IPS-20b (cell line): Measurements from ENCODE around the gene MED12L.
A peak's percentile ranks its signal among the peaks of the same experiment; 100 is the strongest.

Experiments used
- H3K27ac ChIP-seq: one replicate; pipeline ENCODE4 v1.5.1; 2013; ENCODE audit warnings: low read length
- H3K27me3 ChIP-seq: 2 replicates; pipeline ENCODE4 v1.6.1; 2013; ENCODE audit warnings: mild to moderate bottlenecking, low read length, inconsistent platforms; ENCODE audit not compliant: insufficient read depth
- H3K36me3 ChIP-seq: 2 replicates; pipeline ENCODE4 v1.6.1; 2013; ENCODE audit warnings: low read depth, mild to moderate bottlenecking, inconsistent platforms, low read length, moderate library complexity; ENCODE audit not compliant: insufficient read depth
- H3K4me1 ChIP-seq: 2 replicates; pipeline ENCODE4 v1.6.1; 2013; ENCODE audit warnings: mild to moderate bottlenecking, control low read depth, inconsistent platforms, low read length, moderate library complexity; ENCODE audit not compliant: insufficient read depth
- H3K4me3 ChIP-seq: 2 replicates; pipeline ENCODE4 v1.5.1; 2013; ENCODE audit warnings: mild to moderate bottlenecking, low read length, inconsistent platforms
- H3K9ac ChIP-seq: 2 replicates; pipeline ENCODE4 v1.6.1; 2013; ENCODE audit warnings: low read depth, mild to moderate bottlenecking, inconsistent platforms, low read length, moderate library complexity
- H3K9me3 ChIP-seq: 2 replicates; pipeline ENCODE4 v1.6.1; 2013; ENCODE audit warnings: mild to moderate bottlenecking, low read depth, low read length, inconsistent platforms; ENCODE audit not compliant: insufficient read depth

MED12L gene

DNA sequence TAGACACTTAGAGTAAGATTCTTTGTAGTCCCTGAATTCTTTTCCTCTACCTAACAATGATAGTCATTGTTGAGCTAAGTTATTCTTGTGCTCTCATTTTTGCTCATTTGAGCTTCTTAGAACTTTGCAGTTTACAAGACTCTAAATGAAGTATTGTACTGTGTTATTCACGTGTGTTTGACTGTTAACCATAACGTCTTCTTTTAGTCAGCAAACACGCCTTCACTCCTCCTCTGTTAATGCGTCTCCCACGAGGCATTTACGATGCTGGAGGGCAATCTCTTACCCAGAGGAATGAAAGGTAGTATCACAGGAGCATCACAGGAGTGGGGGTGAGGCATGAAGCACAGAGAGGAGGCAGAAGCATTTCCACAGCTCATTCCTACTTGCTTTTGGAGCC lies 207.7 kb downstream of the MED12L start:
- Histone ChIP-seq H3K9ac (no peak overlapping the region), H3K27me3 (no peaks in the 10 kb centered on the region), H3K27ac (no peak overlapping the region), H3K4me3 (no peak overlapping the region), H3K4me1 (peaks cover 3% of the 10 kb centered on the region; the same call in 1 of the 2 replicates), H3K9me3 (no peaks in the 10 kb centered on the region), H3K36me3 (no peaks in the 10 kb centered on the region)

GRCh38 chr3:151296226-151296625 lies 210.8 kb downstream of the MED12L start:
- Histone ChIP-seq H3K27me3 (no peaks in the 10 kb centered on the region), H3K36me3 (no peaks in the 10 kb centered on the region), H3K27ac (no peak overlapping the region), H3K9me3 (no peaks in the 10 kb centered on the region), H3K4me3 (no peak overlapping the region), H3K9ac (no peak overlapping the region), H3K4me1 (peaks cover 3% of the 10 kb centered on the region; the same call in 1 of the 2 replicates)

DNA sequence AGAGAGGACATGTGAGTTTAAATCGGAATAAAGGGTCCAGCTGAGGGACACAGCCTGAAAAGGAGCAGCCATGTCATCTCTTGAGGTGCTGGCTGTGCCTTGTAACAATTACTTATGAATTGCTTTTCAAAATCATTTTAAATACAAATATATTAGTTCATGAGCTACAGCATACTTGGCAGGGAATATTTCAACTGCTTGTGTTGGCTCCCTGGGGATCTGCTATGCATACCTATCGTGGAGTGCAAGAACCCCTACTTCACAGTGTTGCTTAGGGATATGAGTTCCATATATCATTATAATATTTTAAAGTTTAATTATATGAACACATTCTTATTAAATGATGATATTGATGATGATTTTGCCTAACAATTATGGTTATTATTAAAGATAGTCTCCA lies 212.0 kb downstream of the MED12L start:
- Histone ChIP-seq H3K4me1 (peaks cover 3% of the 10 kb centered on the region; the same call in 1 of the 2 replicates), H3K4me3 (no peak overlapping the region), H3K36me3 (no peaks in the 10 kb centered on the region), H3K9me3 (no peaks in the 10 kb centered on the region), H3K27ac (no peak overlapping the region), H3K9ac (no peak overlapping the region), H3K27me3 (no peaks in the 10 kb centered on the region)

DNA sequence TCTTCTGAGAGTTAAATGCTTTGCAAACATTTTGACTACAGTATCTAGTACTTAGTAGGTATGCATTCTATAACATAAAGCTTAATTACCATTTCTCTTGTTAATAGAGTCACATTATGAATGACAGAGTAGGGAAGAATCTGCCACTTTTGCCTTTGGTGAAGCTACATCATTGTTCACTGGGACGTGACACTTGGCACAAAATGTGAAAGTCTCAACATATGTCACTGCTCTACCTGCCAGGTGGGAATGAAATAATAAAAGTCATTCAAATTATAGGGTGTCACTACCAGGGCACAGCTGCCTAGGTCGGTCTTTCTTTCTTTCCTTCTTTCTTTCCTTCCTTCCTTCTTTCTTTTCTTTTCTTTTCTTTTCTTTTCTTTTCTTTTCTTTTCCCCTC lies 213.5 kb downstream of the MED12L start:
- Histone ChIP-seq H3K36me3 (no peaks in the 10 kb centered on the region), H3K9me3 (no peaks in the 10 kb centered on the region), H3K27me3 (no peaks in the 10 kb centered on the region), H3K27ac (no peak overlapping the region), H3K9ac (no peak overlapping the region), H3K4me3 (no peak overlapping the region), H3K4me1 (peaks cover 3% of the 10 kb centered on the region; the same call in 1 of the 2 replicates)

- Histone ChIP-seq H3K27me3 (no peaks in the 10 kb centered on the region), H3K4me3 (no peak overlapping the region), H3K27ac (no peak overlapping the region), H3K9ac (no peak overlapping the region), H3K9me3 (no peaks in the 10 kb centered on the region), H3K4me1 (peaks cover 14% of the 10 kb centered on the region; the same call in 1 of the 2 replicates), H3K36me3 (no peaks in the 10 kb centered on the region)
Measured at GRCh38 chr3:151300539-151300938, 215.1 kb downstream of the MED12L start.

DNA sequence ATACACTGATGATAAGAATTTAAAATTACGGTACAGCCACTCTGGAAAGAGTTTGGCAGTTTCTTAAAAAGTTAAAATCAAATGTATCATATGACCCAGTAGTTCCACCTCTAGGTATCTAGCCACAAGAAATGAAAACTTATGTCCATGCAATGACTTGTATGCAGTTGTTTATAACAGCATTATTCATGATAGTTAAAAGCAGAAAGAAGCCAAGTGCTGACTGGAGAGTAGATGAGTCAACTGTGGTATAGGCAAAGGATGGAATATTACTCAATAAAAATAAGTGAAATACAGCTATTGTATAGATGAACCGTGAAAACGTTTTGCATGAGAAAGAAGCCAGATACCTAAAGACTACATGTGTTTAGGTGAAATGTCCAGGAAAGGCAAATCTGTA lies 216.3 kb downstream of the MED12L start:
- H3K4me1 ChIP-seq, result peaks cover 27% of the 10 kb centered on the region
- no peaks in the 10 kb centered on the region for H3K36me3 ChIP-seq
- no peaks in the 10 kb centered on the region for H3K27me3 ChIP-seq
- H3K9ac ChIP-seq, result no peak overlapping the region
- no peak overlapping the region for H3K27ac ChIP-seq
- H3K9me3 ChIP-seq, result no peaks in the 10 kb centered on the region
- H3K4me3 ChIP-seq, result no peak overlapping the region

DNA sequence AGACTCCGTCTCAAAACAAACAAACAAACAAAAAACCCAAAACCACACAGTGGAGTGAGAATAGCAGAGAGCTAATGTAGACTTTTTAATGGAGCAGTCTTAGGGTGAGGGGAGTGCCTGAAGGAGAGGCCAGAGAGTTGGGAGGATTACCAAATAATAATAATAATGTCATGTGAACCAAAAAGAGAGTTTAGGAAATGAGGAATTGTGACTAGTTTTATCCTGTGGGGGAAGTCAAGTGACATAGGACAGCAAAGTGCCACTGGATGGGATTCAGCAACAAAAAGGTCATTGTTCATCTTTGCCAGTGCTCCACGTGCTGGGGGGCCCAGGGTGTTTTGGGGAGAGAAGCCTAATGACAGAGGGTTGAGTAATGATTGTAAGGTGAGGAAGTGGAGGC lies 218.3 kb downstream of the MED12L start:
- H3K27me3 ChIP-seq, result no peaks in the 10 kb centered on the region
- H3K4me3 ChIP-seq, result no peak overlapping the region
- no peak overlapping the region for H3K27ac ChIP-seq
- no peaks in the 10 kb centered on the region for H3K36me3 ChIP-seq
- no peak overlapping the region for H3K9ac ChIP-seq
- peaks cover 34% of the 10 kb centered on the region for H3K4me1 ChIP-seq
- no peaks in the 10 kb centered on the region for H3K9me3 ChIP-seq

DNA sequence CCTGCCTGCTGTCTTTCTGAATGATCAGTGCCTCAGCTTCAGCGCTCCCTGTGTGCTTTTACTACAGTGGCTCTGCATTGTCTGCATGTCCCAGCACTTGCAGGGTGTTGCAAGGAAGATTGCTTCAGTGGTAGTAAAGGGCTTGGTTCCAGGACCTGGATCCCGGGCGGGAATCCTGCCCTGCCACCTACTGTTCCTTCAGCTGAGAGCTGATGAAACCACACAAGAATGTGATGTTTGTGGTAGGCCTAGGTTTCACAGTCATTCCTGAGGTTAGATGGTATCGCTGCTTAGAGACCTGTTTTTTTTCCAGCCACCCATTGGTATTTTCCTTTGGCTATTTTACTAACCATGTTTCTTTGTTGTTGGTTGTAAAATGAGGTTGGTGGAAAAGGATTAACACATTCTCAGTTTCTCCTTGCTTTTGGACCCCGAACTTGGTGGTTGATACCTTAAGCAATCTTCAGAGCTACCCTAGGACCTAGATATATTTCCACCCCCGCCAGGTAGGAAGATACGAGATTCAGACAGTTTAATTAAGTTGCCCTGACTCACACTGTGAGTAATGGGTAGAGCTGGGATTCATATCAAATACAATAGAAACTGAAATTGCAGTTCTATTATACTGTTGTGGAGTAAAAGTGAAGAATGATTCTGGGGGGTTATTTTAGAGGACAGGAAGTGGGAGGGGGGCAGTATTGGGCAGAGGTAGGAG lies 219.8 kb downstream of the MED12L start:
- Histone ChIP-seq H3K27ac (no peak overlapping the region), H3K9ac (peak overlapping the region; percentile 42; the same call in 1 of the 2 replicates), H3K4me3 (0 out of 2 replicates have a peak overlapping the region, but pooled peaks have one; percentile 16)

DNA sequence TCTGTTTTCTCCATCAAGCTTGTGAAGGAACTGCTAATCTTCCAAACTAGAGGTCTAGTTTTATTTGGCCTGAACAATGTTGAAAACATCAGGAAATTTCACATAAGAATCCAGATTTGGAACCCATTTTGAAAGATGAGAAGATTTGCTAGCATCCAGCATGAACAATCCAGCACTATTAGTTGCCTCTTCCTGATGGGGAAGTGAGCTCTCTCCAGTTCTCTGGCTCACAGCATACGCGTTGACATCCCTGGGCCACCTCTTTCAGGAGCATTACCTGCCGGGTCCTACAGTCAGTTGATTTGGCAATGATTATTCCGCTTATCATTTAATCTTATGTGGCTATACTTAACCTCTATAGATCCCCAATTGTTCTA lies 220.3 kb downstream of the MED12L start:
- Histone ChIP-seq H3K4me3 (no peak overlapping the region), H3K27ac (no peak overlapping the region), H3K9me3 (no peaks in the 10 kb centered on the region), H3K9ac (no peak overlapping the region), H3K36me3 (no peaks in the 10 kb centered on the region), H3K27me3 (no peaks in the 10 kb centered on the region), H3K4me1 (peaks cover 34% of the 10 kb centered on the region)

More for the DNA sequence above, 219.8 kb downstream of the MED12L start:
- Histone ChIP-seq H3K9me3 (no peaks in the 10 kb centered on the region), H3K27me3 (no peaks in the 10 kb centered on the region), H3K4me1 (peaks cover 34% of the 10 kb centered on the region), H3K36me3 (no peaks in the 10 kb centered on the region)

DNA sequence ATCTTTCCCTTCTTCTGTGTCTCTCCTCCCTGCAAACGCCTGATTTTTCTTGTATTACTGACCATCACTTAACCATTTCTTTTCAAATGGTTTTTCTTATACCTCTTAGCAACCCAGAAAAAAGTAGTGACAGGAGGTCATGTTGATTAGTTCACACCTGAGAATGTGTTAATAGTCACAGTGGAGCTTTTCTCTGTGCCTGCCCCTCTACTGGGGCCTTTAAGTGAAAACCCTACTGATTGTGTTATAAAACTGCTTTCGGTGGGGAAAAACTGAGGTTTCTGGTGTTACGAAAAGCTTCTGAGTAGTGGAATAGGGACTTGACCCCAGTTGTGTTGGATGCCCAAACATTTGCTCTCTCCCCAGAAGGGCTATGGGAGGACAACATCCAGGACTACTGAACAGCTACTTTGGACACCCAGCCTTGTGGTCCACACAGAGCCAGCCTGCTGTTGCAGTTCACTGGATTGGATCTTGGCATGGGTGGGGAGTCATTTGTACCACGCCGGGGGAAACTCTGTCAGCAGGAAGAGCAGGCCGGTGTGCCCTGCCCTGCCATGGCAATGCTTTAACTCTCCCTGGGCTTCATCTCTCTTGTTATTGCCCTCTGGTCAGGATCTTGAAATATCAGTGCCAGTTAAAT lies 220.8 kb downstream of the MED12L start:
- H3K4me1 ChIP-seq, result peaks cover 34% of the 10 kb centered on the region
- no peak overlapping the region for H3K27ac ChIP-seq
- H3K9ac ChIP-seq, result no peak overlapping the region

DNA sequence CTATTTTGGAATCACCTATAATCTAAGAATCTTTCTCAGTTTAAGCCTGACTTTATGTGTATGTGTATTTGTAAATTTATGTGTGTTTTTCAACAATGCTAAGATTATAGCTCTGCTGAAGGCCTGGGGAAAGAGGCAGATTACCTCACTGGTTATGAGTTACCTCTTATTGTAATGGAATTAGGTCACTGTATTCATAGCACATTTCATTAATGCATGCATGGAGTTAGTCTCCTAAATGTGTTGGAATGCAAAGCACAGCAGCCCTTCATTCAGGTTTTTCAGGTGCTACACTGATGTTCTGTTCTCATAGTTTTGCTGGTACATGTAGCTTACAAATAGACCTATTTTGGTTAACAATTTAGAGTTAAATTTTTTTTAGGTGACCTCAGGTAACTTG lies 221.7 kb downstream of the MED12L start:
- Histone ChIP-seq H3K36me3 (no peaks in the 10 kb centered on the region), H3K9ac (peak overlapping the region; percentile 10; the same call in 1 of the 2 replicates), H3K27me3 (no peaks in the 10 kb centered on the region), H3K27ac (no peak overlapping the region), H3K4me3 (no peak overlapping the region), H3K4me1 (peaks cover 34% of the 10 kb centered on the region), H3K9me3 (no peaks in the 10 kb centered on the region)

More for the DNA sequence above, 220.8 kb downstream of the MED12L start:
- Histone ChIP-seq H3K9me3 (no peaks in the 10 kb centered on the region), H3K36me3 (no peaks in the 10 kb centered on the region), H3K4me3 (no peak overlapping the region), H3K27me3 (no peaks in the 10 kb centered on the region)
